RPMI7951 (cell line): ENCODE data around the gene CYTH2. TPM values are rescaled to one million over a fixed set of nuclear protein-coding genes. Genes with fewer than 3 reads are reported as not detected.
"Not testable (repeated sequence)": the region's sequence is repeated elsewhere in the genome, so short reads cannot be mapped to it uniquely, and the experiment has no call there.

ENCODE experiments used
- DNase-seq: peaks from one replicate; pipeline ENCODE4 v3.0.0-alpha.2; 2012; ENCODE audit warnings: low read depth
- total RNA-seq: library from RNA; depleted of rRNA; stranded (reverse); fragments of >200 nt; shearing (Covaris generic); gene quantifications from 2 replicates; pipeline ENCODE4 v1.2.3, GENCODE V29; 2014; rRNA removed

Gene CYTH2
- total RNA-seq, 1 experiment from 2014 or later: 39.0 TPM

GRCh38 chr19:48511800-48512503, 42.8 kb downstream of the CYTH2 start, which contains the start of gene LMTK3:
LMTK3 (minus strand) TSS chr19:48511835; CDS start chr19:48511576, 259 bp downstream.
- DNase-seq: peak; percentile 51

GRCh38 chr19:48512504-48513288, 43.5 kb downstream of the CYTH2 start:
- no peak for DNase-seq

- peak; percentile 72 for DNase-seq
Observed at GRCh38 chr19:48513289-48514122, 44.3 kb downstream of the CYTH2 start.

DNA sequence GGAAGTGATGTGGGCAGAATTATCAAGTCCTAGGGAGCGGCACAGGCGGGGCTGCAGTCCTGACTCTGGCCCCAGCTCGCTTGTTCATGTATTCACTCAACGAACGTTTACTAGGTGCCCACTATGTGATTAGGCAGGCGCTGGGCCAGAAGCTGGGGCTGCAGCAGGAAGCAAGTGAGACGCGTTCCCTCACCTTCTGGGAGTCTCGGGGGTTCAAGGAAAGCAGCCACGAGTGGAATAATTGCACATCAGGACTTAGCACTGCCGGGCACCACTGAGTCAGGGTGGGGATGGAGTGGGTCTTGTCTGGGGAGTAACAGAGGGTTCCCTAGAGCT, 44.9 kb downstream of the CYTH2 start:
- no peak for DNase-seq

- no peak for DNase-seq
Observed at GRCh38 chr19:48516536-48516935, 47.4 kb downstream of the CYTH2 start.

DNA sequence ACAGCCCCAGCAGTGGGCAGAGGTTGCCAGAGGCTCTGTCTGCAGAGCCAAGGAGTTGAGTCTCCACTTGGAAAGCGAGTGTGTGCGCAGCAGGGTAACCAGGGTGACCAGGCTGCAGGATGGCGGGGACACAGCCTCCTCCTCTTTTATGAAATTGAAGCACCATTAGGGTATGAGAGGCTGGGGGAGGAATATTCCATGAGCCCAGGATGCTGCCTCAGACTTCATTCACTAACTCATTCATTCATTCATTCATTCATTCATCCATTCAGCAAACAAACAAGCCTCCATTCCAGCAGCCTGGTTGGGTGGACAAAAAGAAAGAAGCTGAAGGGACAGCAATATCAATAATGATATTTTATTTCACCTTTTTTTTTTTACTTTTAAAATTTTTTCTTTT, 49.0 kb downstream of the CYTH2 start:
- no peak for DNase-seq

GRCh38 chr19:48519426-48519825, 50.3 kb downstream of the CYTH2 start:
- not testable (repeated sequence) for DNase-seq

DNA sequence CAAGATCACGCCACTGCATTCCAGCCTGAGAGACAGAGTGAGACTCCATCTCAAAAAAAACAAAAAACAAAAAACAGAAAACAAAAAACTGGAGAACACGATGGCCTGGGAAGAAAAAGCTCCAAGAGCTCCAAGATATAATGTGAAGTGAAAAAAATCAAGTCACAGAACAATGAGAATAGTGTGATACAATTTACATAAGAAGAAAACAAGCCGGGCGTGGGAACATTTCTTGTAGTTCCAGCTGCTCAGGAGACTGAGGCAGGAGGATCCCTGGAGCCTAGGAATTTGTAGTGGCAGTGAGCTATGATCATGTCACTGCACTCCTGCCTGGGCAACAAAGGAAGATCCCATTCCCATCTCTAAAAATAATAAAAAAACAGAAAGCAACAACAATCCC, 51.0 kb downstream of the CYTH2 start:
- DNase-seq: no peak

DNA sequence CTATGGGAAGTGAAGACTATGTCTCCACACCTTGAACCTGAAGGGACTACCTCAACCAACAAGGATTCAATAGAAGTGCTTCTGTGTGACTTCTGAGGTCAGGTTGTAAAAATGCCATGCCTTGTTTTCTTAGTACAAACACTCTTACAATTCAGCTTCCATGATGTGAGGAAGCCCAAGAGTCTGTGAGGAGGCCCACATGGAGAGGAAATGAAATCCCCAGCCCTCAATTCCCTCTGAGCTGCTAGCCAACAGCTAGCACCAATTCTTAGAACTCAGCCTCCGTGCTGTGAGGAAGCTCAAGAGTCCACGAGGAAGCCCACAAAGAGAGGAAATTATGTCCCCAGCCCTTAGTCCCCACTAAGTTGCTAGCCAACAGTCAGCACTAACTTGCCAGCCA, 55.1 kb downstream of the CYTH2 start:
- no peak for DNase-seq

DNA sequence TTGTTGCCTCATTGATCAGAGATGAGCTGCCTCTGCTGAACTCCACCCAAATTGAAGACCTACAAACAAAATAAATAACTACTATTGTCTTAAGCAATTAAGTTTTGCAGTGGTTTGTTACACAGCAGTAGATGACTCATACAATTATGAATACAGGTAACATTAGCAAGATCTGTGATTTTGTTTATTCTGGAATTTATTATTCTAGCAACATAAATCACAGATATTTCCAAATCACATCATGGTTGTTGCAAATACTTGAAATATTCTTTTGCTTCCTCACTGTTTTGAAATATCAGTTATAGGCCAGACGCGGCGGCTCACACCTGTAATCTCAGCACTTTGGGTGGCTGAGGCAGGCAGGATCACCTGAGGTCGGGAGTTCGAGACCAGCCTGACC, 55.6 kb downstream of the CYTH2 start:
- no peak for DNase-seq

- no peak for DNase-seq
Observed at GRCh38 chr19:48529156-48529555, 60.0 kb downstream of the CYTH2 start.

- peak; percentile 49 for DNase-seq
Observed at GRCh38 chr19:48530066-48530720, 61.0 kb downstream of the CYTH2 start.

GRCh38 chr19:48530770-48531169, 61.6 kb downstream of the CYTH2 start:
- no peak for DNase-seq

Other genes with a start within 250 kb of the CYTH2 start
- 27.2 and 28.1 TPM in 2 replicates for gene CARD8, start 213.5 kb upstream of the CYTH2 start, total RNA-seq
- 0.24 and 0.49 TPM in 2 replicates for gene ZNF114, start 199.3 kb upstream of the CYTH2 start, total RNA-seq
- 246 and 286 TPM in 2 replicates for gene EMP3, start 143.8 kb upstream of the CYTH2 start, total RNA-seq
- gene TMEM143, start 105.4 kb upstream of the CYTH2 start, total RNA-seq: 4.4 and 6.4 TPM in 2 replicates
- gene SYNGR4, start 105.0 kb upstream of the CYTH2 start, total RNA-seq: not detected in 2 replicates
- 153 and 156 TPM in 2 replicates for gene KDELR1, start 77.8 kb upstream of the CYTH2 start, total RNA-seq
- 0.60 and 0.68 TPM in 2 replicates for gene GRIN2D, start 75.7 kb upstream of the CYTH2 start, total RNA-seq
- gene GRWD1, start 23.4 kb upstream of the CYTH2 start, total RNA-seq: 28.2 and 38.0 TPM in 2 replicates
- gene KCNJ14, start 13.8 kb upstream of the CYTH2 start, total RNA-seq: 0.48 and 1.1 TPM in 2 replicates
- gene LMTK3, start 42.5 kb downstream of the CYTH2 start, total RNA-seq: not detected in 2 replicates
- 0.39 TPM in 1 of 2 replicates, not detected in the other for gene SULT2B1, start 82.8 kb downstream of the CYTH2 start, total RNA-seq
- not detected in 2 replicates for gene SPACA4, start 137.4 kb downstream of the CYTH2 start, total RNA-seq
- gene FAM83E, start 145.7 kb downstream of the CYTH2 start, total RNA-seq: 1.6 TPM in 1 of 2 replicates, not detected in the other
- 2,104 and 2,291 TPM in 2 replicates for gene RPL18, start 149.8 kb downstream of the CYTH2 start, total RNA-seq
- gene SPHK2, start 150.1 kb downstream of the CYTH2 start, total RNA-seq: 4.7 and 7.7 TPM in 2 replicates
- 16.6 and 17.2 TPM in 2 replicates for gene DBP, start 168.0 kb downstream of the CYTH2 start, total RNA-seq
- 2.1 and 3.8 TPM in 2 replicates for gene CA11, start 176.8 kb downstream of the CYTH2 start, total RNA-seq
- gene NTN5, start 203.6 kb downstream of the CYTH2 start, total RNA-seq: 0.39 TPM in 1 of 2 replicates, not detected in the other
- gene FUT2, start 226.6 kb downstream of the CYTH2 start, total RNA-seq: not detected in 2 replicates